Sigmoid colon (tissue), 7 donors: Measurements from ENCODE around the gene CHST6. TPM values are rescaled to one million over a fixed set of nuclear protein-coding genes. Genes with fewer than 3 reads are reported as not detected.

Experiments
- DNase-seq: peaks from one replicate; pipeline ENCODE4 v3.0.0-alpha.2; 2019
- H3K27ac ChIP-seq, 4 donors: fragments of 200-600 bp; sonication (generic); one replicate each; pipeline ENCODE4 v1.5.1; 2016 to 2019; ENCODE audit warnings: mild to moderate bottlenecking in 1 of 4
- H3K27me3 ChIP-seq, 3 donors: fragments of 200-600 bp; sonication (generic); one replicate each; pipeline ENCODE4 v1.5.1; 2019; ENCODE audit warnings: mild to moderate bottlenecking in 1 of 3
- H3K36me3 ChIP-seq, 4 donors: fragments of 200-600 bp; sonication (generic); one replicate each; pipeline ENCODE4 v1.5.1; 2016 to 2019
- H3K4me1 ChIP-seq, 4 donors: fragments of 200-600 bp; sonication (generic); one replicate each; pipeline ENCODE4 v1.5.1; 2017 to 2019
- H3K4me3 ChIP-seq, 4 donors: fragments of 200-600 bp; sonication (generic); one replicate each; pipeline ENCODE4 v1.5.1; 2017 to 2019; ENCODE audit warnings: mild to moderate bottlenecking in 2 of 4, moderate library complexity in 1 of 4
- H3K9me3 ChIP-seq, 4 donors: fragments of 200-600 bp in 3 of 4; sonication (generic) in 3 of 4; one replicate each; pipeline versions ENCODE4 v1.5.1 to v1.6.1; 2013 to 2019
- CTCF ChIP-seq, 4 experiments: fragments of 450-650 bp in 3 of 4; fragments of 200-600 bp in 1 of 4; IDR thresholded peaks; one replicate each; pipeline ENCODE4 v1.5.1; 2016 to 2019; ENCODE audit warnings: antibody characterized with exemption in 4 of 4, mild to moderate bottlenecking in 3 of 4, moderate library complexity in 2 of 4
- EP300 ChIP-seq, 4 donors: sonication (generic); formaldehyde crosslinking; IDR thresholded peaks; one replicate each; pipeline ENCODE4 v1.6.1; 2017; ENCODE audit warnings: antibody characterized with exemption in 4 of 4
- POLR2A ChIP-seq, 2 donors: fragments of 450-650 bp; IDR thresholded peaks; one replicate each; pipeline ENCODE4 v1.6.1; 2016; ENCODE audit warnings: antibody characterized with exemption in 2 of 2, mild to moderate bottlenecking in 2 of 2, moderate library complexity in 2 of 2
- POLR2AphosphoS5 ChIP-seq, 4 donors: sonication (generic); formaldehyde crosslinking; IDR thresholded peaks; one replicate each; pipeline ENCODE4 v1.6.1; 2017; ENCODE audit warnings: antibody characterized with exemption in 4 of 4
- WGBS, 2 donors: extraction: QIAGEN DNeasy Blood & Tissue Kit; methylation state at CpG; one replicate each; pipeline ENCODE4 v1.1.7; 2013; 5-methylcytosine and 5-hydroxymethylcytosine counted together
- intact Hi-C: fragments of 100-400 bp; cut with DNase I; formaldehyde crosslinking; loops from one replicate; pipeline ENCODE4 v1.15.1; 2023
- polyA plus RNA-seq, 3 donors: library from polyadenylated mRNA; stranded (reverse); fragments of 200-250 nt; gene quantifications; one replicate each; pipeline ENCODE4 v1.2.3, GENCODE V29; 2013
- total RNA-seq, 4 donors: library from RNA; depleted of rRNA; stranded (reverse); fragments of >200 nt; gene quantifications; one replicate each; pipeline ENCODE4 v1.1.0, GENCODE V29; 2016
- donor health status: healthy with polysubstance abuse.
- donor health status: Bipolar disorder and iron deficiency.
- donor health status: healthy.

The CHST6 gene
- total and polyA plus RNA-seq, 7 donors = under 0.01 to 2.5 (median 1.1) TPM

GRCh38 chr16:75423723-75424104 is 71.5 kb downstream of the CHST6 start:
- Histone ChIP-seq H3K27ac (no peak overlapping the region), H3K27me3 (no peaks in the 10 kb centered on the region), H3K9me3 (no peaks in the 10 kb centered on the region), H3K4me3 (no peak overlapping the region), H3K36me3 (no peaks in the 10 kb centered on the region), H3K4me1 (peaks cover 0 to 8% (median 0%) of the 10 kb centered on the region in 4 donors)
- TF ChIP-seq EP300 (IDR thresholded peaks at IDR 0.05) (no peak), CTCF (IDR thresholded peaks at IDR 0.05) (no peak), POLR2A (IDR thresholded peaks at IDR 0.05) (no peak), POLR2AphosphoS5 (IDR thresholded peaks at IDR 0.05) (no peak)
- intact Hi-C loops = no loop called here
- 80 to 96% methylated on average over 4 of the region's 4 CpGs for WGBS, 2 donors
- DNase-seq = no peak

Other genes starting within 250 kb of the CHST6 start
- 10 to 100 TPM; 21.7 to 42.9 (median 32.4) TPM for gene BCAR1, start 243.8 kb downstream of the CHST6 start, total RNA-seq
- gene BCAR1, start 243.8 kb downstream of the CHST6 start, polyA plus RNA-seq = 10 to 100 TPM; 45.0 to 82.3 (median 72.6) TPM
- gene CFDP1, start 61.9 kb downstream of the CHST6 start, total RNA-seq = 10 to 100 TPM; 42.1 to 61.1 (median 48.2) TPM
- gene CFDP1, start 61.9 kb downstream of the CHST6 start, polyA plus RNA-seq = 100 to 1,000 TPM; 102 to 382 (median 295) TPM
- 10 to 100 TPM; 12.7 to 18.2 (median 15.3) TPM for gene TMEM170A, start 30.8 kb downstream of the CHST6 start, total RNA-seq
- 10 to 100 TPM; 13.2 to 24.5 (median 15.9) TPM for gene TMEM170A, start 30.8 kb downstream of the CHST6 start, polyA plus RNA-seq
- gene CHST5, start 40.7 kb upstream of the CHST6 start, total RNA-seq = under 1 TPM in 1 of 4 donors, not detected in 3; 0.41 TPM
- 10 to 100 TPM; 13.9 to 18.3 (median 16.2) TPM for gene CHST5, start 40.7 kb upstream of the CHST6 start, polyA plus RNA-seq
- 1 to 10 TPM; 3.5 to 8.8 (median 5.9) TPM for gene TMEM231, start 60.8 kb upstream of the CHST6 start, total RNA-seq
- 1 to 10 TPM; 1.2 to 4.3 (median 1.6) TPM for gene TMEM231, start 60.8 kb upstream of the CHST6 start, polyA plus RNA-seq
- 100 to 1,000 TPM in 2 of 4 donors, 10 to 100 TPM in 2; 91.4 to 136 (median 108) TPM for gene GABARAPL2, start 70.9 kb upstream of the CHST6 start, total RNA-seq
- gene GABARAPL2, start 70.9 kb upstream of the CHST6 start, polyA plus RNA-seq = 100 to 1,000 TPM; 118 to 300 (median 258) TPM
- 10 to 100 TPM; 21.7 to 38.5 (median 28.8) TPM for gene ADAT1, start 127.8 kb upstream of the CHST6 start, total RNA-seq
- 10 to 100 TPM; 10.2 to 23.5 (median 14.8) TPM for gene ADAT1, start 127.8 kb upstream of the CHST6 start, polyA plus RNA-seq
- gene KARS1, start 152.2 kb upstream of the CHST6 start, total RNA-seq = 100 to 1,000 TPM in 3 of 4 donors, 10 to 100 TPM in 1; 98.3 to 113 (median 111) TPM
- 100 to 1,000 TPM in 1 of 3 donors, 10 to 100 TPM in 2; 77.0 to 131 (median 77.5) TPM for gene KARS1, start 152.2 kb upstream of the CHST6 start, polyA plus RNA-seq
- 10 to 100 TPM; 49.0 to 76.0 (median 65.5) TPM for gene TERF2IP, start 152.3 kb upstream of the CHST6 start, total RNA-seq
- 10 to 100 TPM; 26.6 to 38.4 (median 33.6) TPM for gene TERF2IP, start 152.3 kb upstream of the CHST6 start, polyA plus RNA-seq
- gene CPHXL2, start 181.6 kb upstream of the CHST6 start, total RNA-seq = not detected
- gene CPHXL2, start 181.6 kb upstream of the CHST6 start, polyA plus RNA-seq = not detected
- gene DUXB, start 206.0 kb upstream of the CHST6 start, total RNA-seq = not detected
- not detected for gene DUXB, start 206.0 kb upstream of the CHST6 start, polyA plus RNA-seq
- gene CPHXL, start 231.0 kb upstream of the CHST6 start, total RNA-seq = not detected
- not detected for gene CPHXL, start 231.0 kb upstream of the CHST6 start, polyA plus RNA-seq